Stomach (tissue), 9 donors: ENCODE data around the gene TUSC2. TPM values are rescaled to one million over a fixed set of nuclear protein-coding genes. Genes with fewer than 3 reads are reported as not detected.
A peak's percentile ranks its signal among the peaks of the same experiment; 100 is the strongest.

Experiments
- DNase-seq, 2 donors: peaks; one replicate each; pipeline versions ENCODE4 v3.0.0 to v3.0.0-alpha.2; 2013 to 2019
- H3K27ac ChIP-seq, 5 donors: fragments of 200-600 bp in 4 of 5; sonication (generic) in 4 of 5; one replicate each; pipeline ENCODE4 v1.5.1; 2013 to 2019; ENCODE audit warnings: mild to moderate bottlenecking in 1 of 5, moderate library complexity in 1 of 5
- H3K27me3 ChIP-seq, 3 donors: fragments of 200-600 bp; sonication (generic); one replicate each; pipeline ENCODE4 v1.5.1; 2017 to 2019; ENCODE audit warnings: mixed run types in 1 of 3
- H3K36me3 ChIP-seq, 4 donors: fragments of 200-600 bp; sonication (generic); 1 replicate in 3 of 4; 2 replicates in 1 of 4; pipeline ENCODE4 v1.5.1; 2016 to 2019
- H3K4me1 ChIP-seq, 4 donors: fragments of 200-600 bp; sonication (generic); one replicate each; pipeline ENCODE4 v1.5.1; 2016 to 2019
- H3K4me3 ChIP-seq, 4 donors: fragments of 200-600 bp; sonication (generic) in 3 of 4; one replicate each; pipeline ENCODE4 v1.5.1; 2016 to 2019; ENCODE audit warnings: mild to moderate bottlenecking in 1 of 4
- H3K9me3 ChIP-seq, 4 donors: fragments of 200-600 bp; sonication (generic); one replicate each; pipeline ENCODE4 v1.5.1; 2016 to 2019
- EP300 ChIP-seq: sonication (generic); formaldehyde crosslinking; IDR thresholded peaks from one replicate; pipeline ENCODE4 v1.6.1; 2017; ENCODE audit warnings: antibody characterized with exemption
- POLR2A ChIP-seq, 4 donors: fragments of 450-650 bp; IDR thresholded peaks; one replicate each; pipeline ENCODE4 v1.6.1; 2016; ENCODE audit warnings: antibody characterized with exemption in 4 of 4, control low read depth in 2 of 4, mild to moderate bottlenecking in 1 of 4, moderate library complexity in 1 of 4
- POLR2AphosphoS5 ChIP-seq, 3 donors: sonication (generic); formaldehyde crosslinking; IDR thresholded peaks; one replicate each; pipeline ENCODE4 v1.6.1; 2016; ENCODE audit warnings: antibody characterized with exemption in 3 of 3
- WGBS, 5 donors: extraction: QIAGEN DNeasy Blood & Tissue Kit in 3 of 5; methylation state at CpG; one replicate each; pipeline versions ENCODE4 v1.1.5 to v1.1.7; 2013 to 2018; 5-methylcytosine and 5-hydroxymethylcytosine counted together
- intact Hi-C: fragments of 100-400 bp; cut with DNase I; formaldehyde crosslinking; loops from one replicate; pipeline ENCODE4 v1.15.1; 2023; ENCODE audit warnings: low total_unique reads
- polyA plus RNA-seq, 3 donors: library from polyadenylated mRNA; stranded (reverse); fragments of 200-250 nt; gene quantifications; one replicate each; pipeline ENCODE4 v1.2.3, GENCODE V29; 2013
- total RNA-seq, 5 donors: library from RNA; depleted of rRNA; stranded (reverse); fragments of >200 nt; gene quantifications; one replicate each; pipeline versions ENCODE4 v1.1.0 to v1.2.3, GENCODE V29; 2014 to 2016
- TF ChIP-seq, protein P1 (sequence below), 7 experiments: fragments of 450-650 bp in 4 of 7; fragments of 200-600 bp in 3 of 7; sonication (generic) in 3 of 7; IDR thresholded peaks; one replicate each; pipeline ENCODE4 v1.5.1; 2016 to 2019; ENCODE audit warnings: antibody characterized with exemption in 7 of 7, control low read depth in 2 of 7, mild to moderate bottlenecking in 1 of 7
- donor health status: healthy with polysubstance abuse.
- donor health status: Bipolar disorder and iron deficiency.
- donor health status: healthy.

TUSC2 gene
- total and polyA plus RNA-seq, 8 donors = 2.3 to 63.4 (median 40.3) TPM; not detected in 1

DNA sequence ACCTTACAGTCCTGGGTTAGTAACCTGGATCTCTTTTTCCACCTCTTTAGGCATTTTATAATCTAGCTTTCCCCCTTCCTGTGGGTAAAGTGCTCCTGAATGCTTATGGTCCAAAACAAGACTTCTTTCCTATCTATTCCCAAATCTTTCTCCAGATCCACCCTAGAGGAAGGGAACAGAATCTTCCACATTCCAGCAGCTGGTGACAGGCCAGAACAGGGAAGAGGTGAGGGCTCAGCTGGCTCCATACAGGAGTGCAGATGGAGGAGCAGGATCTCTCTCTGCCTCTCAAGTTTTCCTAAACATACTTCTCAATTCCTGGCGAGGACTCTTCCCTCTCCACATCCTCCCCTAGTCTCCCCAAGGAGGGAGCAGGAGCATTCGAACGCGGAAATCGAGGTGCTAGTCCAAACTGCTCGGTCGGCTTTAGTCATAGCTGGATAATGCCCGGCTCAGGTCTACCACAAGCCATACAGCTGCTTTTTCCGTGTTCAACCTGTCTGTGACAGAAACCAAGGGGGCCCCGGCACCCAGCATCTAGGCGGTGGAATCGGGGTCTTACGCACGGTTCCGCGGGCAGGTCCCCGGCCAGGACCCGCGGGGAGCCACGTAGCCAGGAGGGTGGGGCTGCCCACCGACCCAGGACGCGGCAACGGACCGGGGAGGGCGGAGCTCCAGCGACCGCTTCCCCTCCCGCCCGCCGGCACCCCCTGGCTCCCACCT, 8.6 kb upstream of the TUSC2 start:
- intact Hi-C loops = no loop called here
- Histone ChIP-seq H3K9me3 (no peaks in the 10 kb centered on the region), H3K27me3 (no peaks in the 10 kb centered on the region), H3K4me3 (peak overlapping the region; percentile 63 to 92 (median 68)), H3K36me3 (peaks cover 9 to 19% (median 10%) of the 10 kb centered on the region in 4 donors), H3K4me1 (peaks cover 65 to 88% (median 77%) of the 10 kb centered on the region in 4 donors), H3K27ac (peak overlapping the region; percentile 96 to 99 (median 96))
- WGBS, 5 donors = 0 to 2% (median 1%) methylated on average over 11 to 31 of the region's 31 CpGs
- peak in 1 of 2 donors; percentile 44 for DNase-seq
- no peak for TF ChIP-seq POLR2A (IDR thresholded peaks at IDR 0.05)

DNA sequence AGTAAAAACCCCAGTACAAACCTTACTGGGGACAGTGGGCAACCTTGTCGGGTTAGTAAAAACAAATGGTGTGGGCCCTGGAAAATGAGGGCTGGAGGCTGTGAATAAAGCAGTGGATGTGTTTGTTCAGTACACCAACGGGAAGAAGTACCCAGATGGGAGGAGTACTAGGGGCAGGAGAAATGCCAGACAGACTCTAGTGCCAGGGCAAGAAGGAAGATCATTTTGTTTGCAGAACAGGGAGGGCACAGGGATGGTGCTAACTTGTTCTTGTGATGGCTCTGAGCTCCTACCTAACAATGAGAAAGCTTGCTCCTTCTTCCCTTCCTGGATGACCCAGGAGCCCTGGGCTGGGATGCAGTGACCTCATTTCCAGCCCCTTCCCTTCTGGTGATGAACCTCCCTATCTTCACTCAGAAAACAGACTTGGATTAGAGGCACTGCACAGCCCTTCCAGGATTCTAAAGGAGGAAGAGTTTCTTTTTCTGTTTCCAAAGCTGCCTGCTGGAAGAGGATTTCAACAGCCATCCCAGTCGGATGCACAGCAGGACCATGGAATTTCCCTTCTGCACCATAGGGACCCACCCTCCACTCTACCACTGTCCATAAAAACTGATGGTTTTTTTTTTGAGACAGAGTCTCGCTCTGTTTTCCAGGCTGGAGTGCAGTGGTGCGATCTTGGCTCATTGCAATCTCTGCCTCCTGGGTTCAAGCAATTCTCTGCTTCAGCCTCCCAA, 6.5 kb upstream of the TUSC2 start:
- intact Hi-C loops = no loop called here
- Histone ChIP-seq H3K9me3 (no peaks in the 10 kb centered on the region), H3K4me1 (peaks cover 45 to 67% (median 56%) of the 10 kb centered on the region in 4 donors), H3K4me3 (no peak overlapping the region), H3K27me3 (no peaks in the 10 kb centered on the region), H3K36me3 (peaks cover 30 to 40% (median 31%) of the 10 kb centered on the region in 4 donors), H3K27ac (peak overlapping the region; percentile 42 to 99 (median 96))
- TF ChIP-seq POLR2A (IDR thresholded peaks at IDR 0.05) (no peak), EP300 (no peak), POLR2AphosphoS5 (IDR thresholded peaks at IDR 0.05) (no peak)
- TF ChIP-seq, protein P1, sequence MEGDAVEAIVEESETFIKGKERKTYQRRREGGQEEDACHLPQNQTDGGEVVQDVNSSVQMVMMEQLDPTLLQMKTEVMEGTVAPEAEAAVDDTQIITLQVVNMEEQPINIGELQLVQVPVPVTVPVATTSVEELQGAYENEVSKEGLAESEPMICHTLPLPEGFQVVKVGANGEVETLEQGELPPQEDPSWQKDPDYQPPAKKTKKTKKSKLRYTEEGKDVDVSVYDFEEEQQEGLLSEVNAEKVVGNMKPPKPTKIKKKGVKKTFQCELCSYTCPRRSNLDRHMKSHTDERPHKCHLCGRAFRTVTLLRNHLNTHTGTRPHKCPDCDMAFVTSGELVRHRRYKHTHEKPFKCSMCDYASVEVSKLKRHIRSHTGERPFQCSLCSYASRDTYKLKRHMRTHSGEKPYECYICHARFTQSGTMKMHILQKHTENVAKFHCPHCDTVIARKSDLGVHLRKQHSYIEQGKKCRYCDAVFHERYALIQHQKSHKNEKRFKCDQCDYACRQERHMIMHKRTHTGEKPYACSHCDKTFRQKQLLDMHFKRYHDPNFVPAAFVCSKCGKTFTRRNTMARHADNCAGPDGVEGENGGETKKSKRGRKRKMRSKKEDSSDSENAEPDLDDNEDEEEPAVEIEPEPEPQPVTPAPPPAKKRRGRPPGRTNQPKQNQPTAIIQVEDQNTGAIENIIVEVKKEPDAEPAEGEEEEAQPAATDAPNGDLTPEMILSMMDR (IDR thresholded peaks at IDR 0.05) = no peak
- 53 to 60% (median 55%) methylated on average over 5 of the region's 5 CpGs for WGBS, 5 donors
- no peak for DNase-seq

DNA sequence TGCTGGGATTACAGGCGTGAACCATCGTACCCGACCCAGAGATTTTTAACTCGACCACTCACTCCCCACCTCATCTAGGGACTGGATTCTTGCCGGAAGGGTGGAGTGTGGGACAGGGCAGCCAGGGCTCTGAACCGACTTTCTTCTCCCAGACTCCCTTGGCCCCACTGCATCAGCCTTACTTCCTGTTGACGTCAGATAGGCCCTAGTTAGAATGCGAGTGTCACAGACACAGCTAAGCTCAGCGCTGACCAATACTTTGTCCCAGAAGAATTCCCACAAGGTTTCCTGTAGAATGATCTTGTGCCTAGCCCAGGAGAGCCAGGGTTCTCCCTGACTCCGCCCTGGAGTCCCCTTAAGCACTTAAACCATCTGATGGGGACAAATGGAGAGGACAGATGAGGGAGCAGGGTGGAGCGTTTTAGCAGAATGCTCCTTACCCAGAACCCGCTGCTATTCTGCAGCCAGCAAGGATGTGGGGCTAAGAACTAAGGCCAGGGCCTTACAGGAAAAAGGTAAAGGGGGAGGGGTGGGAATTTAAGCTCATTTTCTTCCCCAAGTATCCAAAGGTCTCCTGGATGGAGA, 5.8 kb upstream of the TUSC2 start:
- intact Hi-C loops = no loop called here

DNA sequence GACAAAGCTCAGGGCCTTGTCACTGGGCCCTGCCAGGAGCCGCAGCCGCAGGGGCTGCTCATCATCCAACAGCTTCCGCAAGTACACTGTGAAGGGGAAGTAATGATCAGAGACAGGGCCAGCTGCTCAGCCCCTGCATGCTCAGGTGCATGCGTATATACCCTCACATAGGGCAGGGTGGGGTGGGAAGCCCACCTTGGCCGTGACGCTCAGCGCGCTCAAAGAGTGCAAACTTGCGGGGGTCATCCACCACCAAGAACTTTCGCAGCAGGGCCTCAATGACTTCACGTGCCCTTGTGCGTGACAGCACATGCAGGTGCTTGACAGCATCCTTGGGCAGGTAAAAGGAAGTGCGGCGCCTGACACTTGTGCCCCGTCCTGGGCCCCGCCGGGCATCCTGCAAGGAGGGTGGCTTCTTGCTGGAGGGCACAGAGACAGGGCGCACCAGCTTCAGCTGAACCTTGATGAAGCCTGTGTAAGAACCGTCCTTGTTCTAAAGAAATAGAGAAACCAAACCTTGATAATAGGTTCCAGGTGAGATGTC, 3.4 kb upstream of the TUSC2 start:
- no peak overlapping the region for H3K4me3 ChIP-seq
- H3K4me1 ChIP-seq = peaks cover 44 to 74% (median 59%) of the 10 kb centered on the region in 4 donors
- intact Hi-C loops = no loop called here
- TF ChIP-seq POLR2AphosphoS5 (IDR thresholded peaks at IDR 0.05) = no peak
- no peak for TF ChIP-seq POLR2A (IDR thresholded peaks at IDR 0.05)
- TF ChIP-seq, protein P1 (IDR thresholded peaks at IDR 0.05) = no peak
- no peak for TF ChIP-seq EP300
- H3K36me3 ChIP-seq = peaks cover 33 to 46% (median 40%) of the 10 kb centered on the region in 4 donors
- no peak overlapping the region for H3K27ac ChIP-seq
- no peak for DNase-seq
- H3K27me3 ChIP-seq = no peaks in the 10 kb centered on the region
- no peaks in the 10 kb centered on the region for H3K9me3 ChIP-seq
- 86 to 96% (median 95%) methylated on average over 14 to 19 of the region's 19 CpGs for WGBS, 5 donors

More for the DNA sequence above, 5.8 kb upstream of the TUSC2 start:
- no peaks in the 10 kb centered on the region for H3K27me3 ChIP-seq
- WGBS, 5 donors = 53 to 67% (median 61%) methylated on average over 8 to 12 of the region's 12 CpGs
- peak in 2 of 3 donors; percentile 3 to 40 for TF ChIP-seq POLR2AphosphoS5 (IDR thresholded peaks at IDR 0.05)
- no peak for TF ChIP-seq POLR2A (IDR thresholded peaks at IDR 0.05)
- no peak for TF ChIP-seq EP300
- peak overlapping the region; percentile 42 to 99 (median 96) for H3K27ac ChIP-seq
- H3K36me3 ChIP-seq = peaks cover 33 to 44% (median 36%) of the 10 kb centered on the region in 4 donors
- peaks cover 45 to 67% (median 55%) of the 10 kb centered on the region in 4 donors for H3K4me1 ChIP-seq
- H3K4me3 ChIP-seq = no peak overlapping the region
- DNase-seq = peak in 1 of 2 donors; percentile 79
- H3K9me3 ChIP-seq = no peaks in the 10 kb centered on the region

DNA sequence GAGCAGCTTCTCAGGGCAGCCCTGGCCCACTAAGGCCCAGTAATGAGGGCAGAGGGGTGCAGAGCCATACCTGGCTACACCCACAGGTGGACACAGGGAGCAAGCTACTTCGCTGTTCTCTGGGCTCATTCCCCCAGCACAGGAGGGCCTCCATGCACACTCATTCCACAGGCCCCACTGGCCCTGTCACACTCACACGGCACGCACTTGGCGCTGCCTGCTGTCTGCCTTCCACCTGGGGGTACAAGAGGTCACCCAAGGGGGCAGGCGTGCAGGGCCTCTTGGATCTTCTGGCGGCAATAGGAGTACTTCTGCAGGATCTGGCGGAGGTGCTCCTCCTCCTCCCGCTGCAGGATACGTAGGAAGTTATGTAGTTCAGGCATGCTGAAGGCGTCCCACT, 2.3 kb upstream of the TUSC2 start:
- intact Hi-C loops = no loop called here
- H3K4me3 ChIP-seq = no peak overlapping the region
- no peaks in the 10 kb centered on the region for H3K27me3 ChIP-seq
- H3K27ac ChIP-seq = no peak overlapping the region
- H3K4me1 ChIP-seq = peaks cover 33 to 74% (median 53%) of the 10 kb centered on the region in 4 donors
- 80 to 98% (median 93%) methylated on average over 5 to 10 of the region's 10 CpGs for WGBS, 5 donors
- H3K36me3 ChIP-seq = peaks cover 44 to 57% (median 51%) of the 10 kb centered on the region in 4 donors
- TF ChIP-seq, protein P1 (IDR thresholded peaks at IDR 0.05) = no peak
- TF ChIP-seq POLR2AphosphoS5 (IDR thresholded peaks at IDR 0.05) = no peak
- no peak for TF ChIP-seq POLR2A (IDR thresholded peaks at IDR 0.05)
- no peak for TF ChIP-seq EP300
- no peak for DNase-seq
- no peaks in the 10 kb centered on the region for H3K9me3 ChIP-seq
